Adrenal gland (tissue), 5 donors: ENCODE data around the gene HEMGN.

Experiments used
- CTCF ChIP-seq, 6 experiments: fragments of 450-650 bp in 4 of 6; fragments of 200-600 bp in 2 of 6; sonication (generic) in 1 of 6; IDR thresholded peaks; 1 replicate in 5 of 6; 2 replicates in 1 of 6; pipeline versions ENCODE4 v1.5.1 to v1.8.0; 2016 to 2021; ENCODE audit warnings: antibody characterized with exemption in 6 of 6, mild to moderate bottlenecking in 2 of 6, moderate library complexity in 1 of 6
- POLR2A ChIP-seq, 2 donors: fragments of 450-650 bp; IDR thresholded peaks; one replicate each; pipeline ENCODE4 v1.6.1; 2017; ENCODE audit warnings: antibody characterized with exemption in 2 of 2, mild to moderate bottlenecking in 2 of 2, moderate library complexity in 1 of 2
- donor health status: DM: no; HTN: no; CAD: no.

GRCh38 chr9:97935276-97935675 is 2.7 kb downstream of the HEMGN start:
- TF ChIP-seq POLR2A (IDR thresholded peaks at IDR 0.05) (no peak), CTCF (IDR thresholded peaks at IDR 0.05) (no peak)
